ENCODE data around the gene FAM200A. TPM values are rescaled to one million over a fixed set of nuclear protein-coding genes. Genes with fewer than 3 reads are reported as not detected.
"Not testable (repeated sequence)": the region's sequence is repeated elsewhere in the genome, so short reads cannot be mapped to it uniquely, and the experiment has no call there.

Gene FAM200A
- total RNA-seq (2014; rRNA removed; shearing (Covaris generic); ENCODE audit: low replicate concordance) = 3.7 and 6.5 TPM in 2 replicates

GRCh38 chr7:99551767-99552463 is at the start of gene FAM200A:
FAM200A (minus strand) TSS chr7:99552114; CDS start chr7:99548407, 3,707 bp downstream.
- Histone ChIP-seq H3K36me3 (ENCODE audit: insufficient read depth, low read length) (peaks cover 36% of the 10 kb centered on the region), H3K27me3 (ENCODE audit: low read length) (no peaks in the 10 kb centered on the region), H3K79me2 (ENCODE audit: low read length) (peaks cover 29% of the 10 kb centered on the region), H3K4me3 (ENCODE audit: low read length) (peak within 1 kb of the TSS; percentile 87), H3K9me2 (replicated peaks; ENCODE audit: insufficient read depth, low read length) (no peaks in the 10 kb centered on the region), H3K9ac (ENCODE audit: low read length) (peak within 1 kb of the TSS; percentile 90), H3K9me3 (ENCODE audit: low read length) (peaks cover 9% of the 10 kb centered on the region), H3K27ac (ENCODE audit: low read length) (peak within 1 kb of the TSS; percentile 36), H3K4me1 (ENCODE audit: low read length) (peaks cover 26% of the 10 kb centered on the region), H3K4me2 (ENCODE audit: low read depth, low read length, poor library complexity, severe bottlenecking) (peak within 1 kb of the TSS; percentile 86), H4K20me1 (ENCODE audit: insufficient read depth, low read depth, low read length) (no peaks in the 10 kb centered on the region), H2AFZ (ENCODE audit: low read length) (peak within 1 kb of the TSS; percentile 75)
- peak; percentile 95 for DNase-seq

GRCh38 chr7:99599836-99600235 is 47.9 kb upstream of the FAM200A start:
- Histone ChIP-seq H3K9me2 (replicated peaks; ENCODE audit: insufficient read depth, low read length) (no peaks in the 10 kb centered on the region), H4K20me1 (ENCODE audit: insufficient read depth, low read depth, low read length) (no peaks in the 10 kb centered on the region), H3K4me1 (ENCODE audit: low read length) (no peaks in the 10 kb centered on the region), H3K9ac (ENCODE audit: low read length) (no peak overlapping the region), H3K79me2 (ENCODE audit: low read length) (no peaks in the 10 kb centered on the region), H2AFZ (ENCODE audit: low read length) (no peak overlapping the region), H3K36me3 (ENCODE audit: insufficient read depth, low read length) (no peaks in the 10 kb centered on the region), H3K9me3 (ENCODE audit: low read length) (no peaks in the 10 kb centered on the region), H3K4me3 (ENCODE audit: low read length) (no peak overlapping the region), H3K27me3 (ENCODE audit: low read length) (no peaks in the 10 kb centered on the region), H3K27ac (ENCODE audit: low read length) (no peak overlapping the region), H3K4me2 (ENCODE audit: low read depth, low read length, poor library complexity, severe bottlenecking) (no peak overlapping the region)
- no peak for DNase-seq

GRCh38 chr7:99597762-99598501 is 46.0 kb upstream of the FAM200A start, which contains the start of gene TMEM225B:
TMEM225B (plus strand) TSS chr7:99598267; CDS start chr7:99604389, 6,122 bp downstream.
- Histone ChIP-seq H3K9ac (ENCODE audit: low read length) (no peak within 1 kb of the TSS), H3K4me3 (ENCODE audit: low read length) (no peak within 1 kb of the TSS), H3K27me3 (ENCODE audit: low read length) (no peaks in the 10 kb centered on the region), H3K4me1 (ENCODE audit: low read length) (no peaks in the 10 kb centered on the region), H3K9me3 (ENCODE audit: low read length) (no peaks in the 10 kb centered on the region), H3K36me3 (ENCODE audit: insufficient read depth, low read length) (no peaks in the 10 kb centered on the region), H4K20me1 (ENCODE audit: insufficient read depth, low read depth, low read length) (no peaks in the 10 kb centered on the region), H3K27ac (ENCODE audit: low read length) (no peak within 1 kb of the TSS), H2AFZ (ENCODE audit: low read length) (no peak within 1 kb of the TSS), H3K79me2 (ENCODE audit: low read length) (no peaks in the 10 kb centered on the region), H3K9me2 (replicated peaks; ENCODE audit: insufficient read depth, low read length) (no peaks in the 10 kb centered on the region), H3K4me2 (ENCODE audit: low read depth, low read length, poor library complexity, severe bottlenecking) (no peak within 1 kb of the TSS)
- DNase-seq = no peak

GRCh38 chr7:99596408-99596955 is 44.6 kb upstream of the FAM200A start:
- H3K9ac ChIP-seq (ENCODE audit: low read length) = no peak overlapping the region
- H3K27ac ChIP-seq (ENCODE audit: low read length) = no peak overlapping the region
- H3K9me2 ChIP-seq (replicated peaks; ENCODE audit: insufficient read depth, low read length) = no peaks in the 10 kb centered on the region
- H3K79me2 ChIP-seq (ENCODE audit: low read length) = no peaks in the 10 kb centered on the region
- H3K4me3 ChIP-seq (ENCODE audit: low read length) = no peak overlapping the region
- H3K9me3 ChIP-seq (ENCODE audit: low read length) = no peaks in the 10 kb centered on the region
- no peaks in the 10 kb centered on the region for H3K4me1 ChIP-seq (ENCODE audit: low read length)
- H3K36me3 ChIP-seq (ENCODE audit: insufficient read depth, low read length) = no peaks in the 10 kb centered on the region
- no peaks in the 10 kb centered on the region for H3K27me3 ChIP-seq (ENCODE audit: low read length)
- H4K20me1 ChIP-seq (ENCODE audit: insufficient read depth, low read depth, low read length) = no peaks in the 10 kb centered on the region
- H2AFZ ChIP-seq (ENCODE audit: low read length) = no peak overlapping the region
- no peak overlapping the region for H3K4me2 ChIP-seq (ENCODE audit: low read depth, low read length, poor library complexity, severe bottlenecking)
- DNase-seq = no peak

- H3K4me3 ChIP-seq (ENCODE audit: low read length) = no peak overlapping the region
- no peak overlapping the region for H3K4me2 ChIP-seq (ENCODE audit: low read depth, low read length, poor library complexity, severe bottlenecking)
- H3K9me2 ChIP-seq (replicated peaks; ENCODE audit: insufficient read depth, low read length) = no peaks in the 10 kb centered on the region
- no peaks in the 10 kb centered on the region for H3K27me3 ChIP-seq (ENCODE audit: low read length)
- no peak overlapping the region for H3K9ac ChIP-seq (ENCODE audit: low read length)
- DNase-seq = no peak
- no peaks in the 10 kb centered on the region for H3K4me1 ChIP-seq (ENCODE audit: low read length)
- H3K79me2 ChIP-seq (ENCODE audit: low read length) = no peaks in the 10 kb centered on the region
- H3K27ac ChIP-seq (ENCODE audit: low read length) = no peak overlapping the region
- no peaks in the 10 kb centered on the region for H4K20me1 ChIP-seq (ENCODE audit: insufficient read depth, low read depth, low read length)
- no peak overlapping the region for H2AFZ ChIP-seq (ENCODE audit: low read length)
- H3K9me3 ChIP-seq (ENCODE audit: low read length) = no peaks in the 10 kb centered on the region
- no peaks in the 10 kb centered on the region for H3K36me3 ChIP-seq (ENCODE audit: insufficient read depth, low read length)
Observed at GRCh38 chr7:99594948-99595745, 43.2 kb upstream of the FAM200A start.

GRCh38 chr7:99588868-99589267 is 37.0 kb upstream of the FAM200A start:
- no peaks in the 10 kb centered on the region for H3K79me2 ChIP-seq (ENCODE audit: low read length)
- H3K4me2 ChIP-seq (ENCODE audit: low read depth, low read length, poor library complexity, severe bottlenecking) = no peak overlapping the region
- no peak overlapping the region for H3K9ac ChIP-seq (ENCODE audit: low read length)
- H3K9me2 ChIP-seq (replicated peaks; ENCODE audit: insufficient read depth, low read length) = no peaks in the 10 kb centered on the region
- H3K27me3 ChIP-seq (ENCODE audit: low read length) = no peaks in the 10 kb centered on the region
- no peak for DNase-seq
- no peaks in the 10 kb centered on the region for H4K20me1 ChIP-seq (ENCODE audit: insufficient read depth, low read depth, low read length)
- H3K9me3 ChIP-seq (ENCODE audit: low read length) = no peaks in the 10 kb centered on the region
- H2AFZ ChIP-seq (ENCODE audit: low read length) = no peak overlapping the region
- H3K36me3 ChIP-seq (ENCODE audit: insufficient read depth, low read length) = no peaks in the 10 kb centered on the region
- no peak overlapping the region for H3K27ac ChIP-seq (ENCODE audit: low read length)
- H3K4me3 ChIP-seq (ENCODE audit: low read length) = no peak overlapping the region
- no peaks in the 10 kb centered on the region for H3K4me1 ChIP-seq (ENCODE audit: low read length)

GRCh38 chr7:99580778-99581332 is 28.9 kb upstream of the FAM200A start:
- not testable (repeated sequence) for H3K36me3 ChIP-seq (ENCODE audit: insufficient read depth, low read length); H3K27me3 ChIP-seq (ENCODE audit: low read length); H2AFZ ChIP-seq (ENCODE audit: low read length); H3K79me2 ChIP-seq (ENCODE audit: low read length); H3K9me2 ChIP-seq (replicated peaks; ENCODE audit: insufficient read depth, low read length); H3K9me3 ChIP-seq (ENCODE audit: low read length); H4K20me1 ChIP-seq (ENCODE audit: insufficient read depth, low read depth, low read length); H3K4me3 ChIP-seq (ENCODE audit: low read length); H3K27ac ChIP-seq (ENCODE audit: low read length); DNase-seq; H3K4me2 ChIP-seq (ENCODE audit: low read depth, low read length, poor library complexity, severe bottlenecking); H3K9ac ChIP-seq (ENCODE audit: low read length)
- H3K4me1 ChIP-seq (ENCODE audit: low read length) = peaks cover 24% of the 10 kb centered on the region
